OCI-LY7 (cell line): Measurements from ENCODE around the gene CHST3.

ENCODE experiments used
- CTCF ChIP-seq: fragments of 200-600 bp; sonication (generic); conservative IDR thresholded peaks from 2 replicates; pipeline ENCODE4 v1.5.1; 2014; ENCODE audit warnings: mild to moderate bottlenecking, antibody characterized with exemption, low read length, moderate library complexity, mixed read lengths
- EZH2phosphoT487 ChIP-seq: fragments of 200-600 bp; sonication (generic); IDR thresholded peaks from 2 replicates; pipeline ENCODE4 v1.6.1; 2018; ENCODE audit warnings: low read depth, borderline replicate concordance, mild to moderate bottlenecking, mixed run types, antibody characterized with exemption, low read length, moderate library complexity, mixed read lengths

GRCh38 chr10:71946700-71947099, 17.5 kb upstream of the CHST3 start:
- no peak for TF ChIP-seq CTCF
- TF ChIP-seq EZH2phosphoT487, result no peak
